ENCODE results near the gene SCUBE2. TPM values are rescaled to one million over a fixed set of nuclear protein-coding genes. Genes with fewer than 3 reads are reported as not detected.

SCUBE2 gene
- polyA plus RNA-seq, 2 of the 4 experiments (the other 2 are of a cell fraction): 0.49 to 0.63 TPM

- Histone ChIP-seq H3K4me2 (no peak overlapping the region), H3K4me3 (no peak overlapping the region), H3K4me1 (no peaks in the 10 kb centered on the region), H3K9me3 (no peaks in the 10 kb centered on the region), H3K27ac (no peak overlapping the region)
- 83% methylated on average over 5 of the region's 5 CpGs for WGBS (ENCODE audit: missing lambda C conversion rate)
- TF ChIP-seq CHD2 (IDR thresholded peaks at IDR 0.05; ENCODE audit: low read length, partially characterized antibody): no peak
- no peak for TF ChIP-seq ESRRA (IDR thresholded peaks at IDR 0.05; ENCODE audit: borderline replicate concordance, low read length)
- TF ChIP-seq FOSL2 (IDR thresholded peaks at IDR 0.05): no peak
- no peak for TF ChIP-seq FOSL2 (CRISPR knock-in tag; IDR thresholded peaks at IDR 0.05)
- no peak for TF ChIP-seq FOXS1 (CRISPR knock-in tag; IDR thresholded peaks at IDR 0.05)
- no peak for TF ChIP-seq POLR2A (IDR thresholded peaks at IDR 0.05; ENCODE audit: low read length)
- no peak for TF ChIP-seq HOXB13 (CRISPR knock-in tag; IDR thresholded peaks at IDR 0.05; ENCODE audit: low read depth)
- no peak for TF ChIP-seq SREBF2 (IDR thresholded peaks at IDR 0.05)
- TF ChIP-seq CBX2 (IDR thresholded peaks at IDR 0.05; ENCODE audit: borderline replicate concordance, low read depth): no peak
- TF ChIP-seq, protein P1, sequence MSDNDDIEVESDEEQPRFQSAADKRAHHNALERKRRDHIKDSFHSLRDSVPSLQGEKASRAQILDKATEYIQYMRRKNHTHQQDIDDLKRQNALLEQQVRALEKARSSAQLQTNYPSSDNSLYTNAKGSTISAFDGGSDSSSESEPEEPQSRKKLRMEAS (IDR thresholded peaks at IDR 0.05): no peak
- no peak for TF ChIP-seq GATA3 (IDR thresholded peaks at IDR 0.05; ENCODE audit: borderline replicate concordance)
- FAIRE-seq: no peak
- no peak for DNase-seq (ENCODE audit: low read depth in 1 of 2, low spot score in 1 of 2)
- ChIA-PET CTCF (interaction anchor here (0.6 to 9.8 kb wide), 7 partner anchors 11 to 230 kb away, joined by 3 to 160 read pairs (median 9); partner anchors contain the start of genes NRIP3 and SCUBE2), POLR2A (no interaction called here)
- no peak for ATAC-seq
Measured at GRCh38 chr11:9017773-9018172, 73.6 kb downstream of the SCUBE2 start.

- ATAC-seq (no peak), DNase-seq (ENCODE audit: low read depth in 1 of 2, low spot score in 1 of 2) (no peak), FAIRE-seq (no peak)
- POLR2A ChIA-PET: no interaction called here
- Histone ChIP-seq H3K4me1 (no peaks in the 10 kb centered on the region), H3K9me3 (no peaks in the 10 kb centered on the region), H3K4me2 (no peak overlapping the region), H3K27ac (no peak overlapping the region), H3K4me3 (no peak overlapping the region)
- TF ChIP-seq EHF (CRISPR knock-in tag; IDR thresholded peaks at IDR 0.05) (no peak), HEYL (CRISPR knock-in tag; IDR thresholded peaks at IDR 0.05) (no peak), HOXB13 (CRISPR knock-in tag; IDR thresholded peaks at IDR 0.05; ENCODE audit: low read depth) (no peak), HOXA7 (CRISPR knock-in tag; IDR thresholded peaks at IDR 0.05) (no peak), PBX3 (IDR thresholded peaks at IDR 0.05) (no peak), KDM5A (IDR thresholded peaks at IDR 0.05) (no peak), CTCF (IDR thresholded peaks at IDR 0.05) (no peak), CHD4 (IDR thresholded peaks at IDR 0.05; ENCODE audit: borderline replicate concordance) (no peak), EP300 (IDR thresholded peaks at IDR 0.05) (no peak), GATA3 (IDR thresholded peaks at IDR 0.05; ENCODE audit: borderline replicate concordance) (no peak), BCL3 (IDR thresholded peaks at IDR 0.05) (no peak), RAD21 (conservative IDR thresholded peaks at IDR 0.05 in 1 of 2, IDR thresholded peaks at IDR 0.05 in 1 of 2) (no peak)
- TF ChIP-seq, protein P2, sequence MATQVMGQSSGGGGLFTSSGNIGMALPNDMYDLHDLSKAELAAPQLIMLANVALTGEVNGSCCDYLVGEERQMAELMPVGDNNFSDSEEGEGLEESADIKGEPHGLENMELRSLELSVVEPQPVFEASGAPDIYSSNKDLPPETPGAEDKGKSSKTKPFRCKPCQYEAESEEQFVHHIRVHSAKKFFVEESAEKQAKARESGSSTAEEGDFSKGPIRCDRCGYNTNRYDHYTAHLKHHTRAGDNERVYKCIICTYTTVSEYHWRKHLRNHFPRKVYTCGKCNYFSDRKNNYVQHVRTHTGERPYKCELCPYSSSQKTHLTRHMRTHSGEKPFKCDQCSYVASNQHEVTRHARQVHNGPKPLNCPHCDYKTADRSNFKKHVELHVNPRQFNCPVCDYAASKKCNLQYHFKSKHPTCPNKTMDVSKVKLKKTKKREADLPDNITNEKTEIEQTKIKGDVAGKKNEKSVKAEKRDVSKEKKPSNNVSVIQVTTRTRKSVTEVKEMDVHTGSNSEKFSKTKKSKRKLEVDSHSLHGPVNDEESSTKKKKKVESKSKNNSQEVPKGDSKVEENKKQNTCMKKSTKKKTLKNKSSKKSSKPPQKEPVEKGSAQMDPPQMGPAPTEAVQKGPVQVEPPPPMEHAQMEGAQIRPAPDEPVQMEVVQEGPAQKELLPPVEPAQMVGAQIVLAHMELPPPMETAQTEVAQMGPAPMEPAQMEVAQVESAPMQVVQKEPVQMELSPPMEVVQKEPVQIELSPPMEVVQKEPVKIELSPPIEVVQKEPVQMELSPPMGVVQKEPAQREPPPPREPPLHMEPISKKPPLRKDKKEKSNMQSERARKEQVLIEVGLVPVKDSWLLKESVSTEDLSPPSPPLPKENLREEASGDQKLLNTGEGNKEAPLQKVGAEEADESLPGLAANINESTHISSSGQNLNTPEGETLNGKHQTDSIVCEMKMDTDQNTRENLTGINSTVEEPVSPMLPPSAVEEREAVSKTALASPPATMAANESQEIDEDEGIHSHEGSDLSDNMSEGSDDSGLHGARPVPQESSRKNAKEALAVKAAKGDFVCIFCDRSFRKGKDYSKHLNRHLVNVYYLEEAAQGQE (IDR thresholded peaks at IDR 0.05): no peak
- 75% methylated on average over 6 of the region's 6 CpGs for WGBS (ENCODE audit: missing lambda C conversion rate)
- CTCF ChIA-PET: interaction anchor here (0.6 to 9.8 kb wide), 15 partner anchors 8 to 490 kb away, joined by 3 to 160 read pairs (median 10); partner anchors contain the start of genes NRIP3 and SCUBE2
Measured at GRCh38 chr11:9016916-9017642, 74.3 kb downstream of the SCUBE2 start.

Data from A549 (cell line).